ENCODE results near the gene PKHD1. TPM values are rescaled to one million over a fixed set of nuclear protein-coding genes. Genes with fewer than 3 reads are reported as not detected.

Gene PKHD1
- total and polyA plus RNA-seq, 2 donors (not counting 1 experiment from before 2014, with no cell fraction given), result not detected

DNA sequence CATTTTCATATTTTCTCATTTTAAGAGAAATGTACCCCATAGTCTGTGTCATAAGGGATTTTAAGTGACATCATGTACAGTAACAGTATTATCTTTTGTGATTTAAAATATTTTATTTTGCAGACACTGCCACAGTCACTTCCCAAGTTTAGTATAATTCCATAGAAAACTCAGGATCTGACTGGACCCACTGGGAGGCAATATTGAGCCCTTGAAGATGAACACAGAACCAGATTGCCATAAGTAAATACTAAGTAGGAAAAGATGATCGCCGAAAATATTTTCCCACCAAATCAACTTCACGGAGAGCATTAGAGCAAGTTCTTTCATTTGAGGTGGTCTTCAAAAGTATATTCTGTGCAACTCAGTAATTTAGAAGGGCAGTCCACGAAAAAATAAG is 17.6 kb upstream of the PKHD1 start:
- H3K79me2 ChIP-seq (ENCODE audit: control insufficient read depth, insufficient read depth, low read length), result no peaks in the 10 kb centered on the region
- H3K27ac ChIP-seq (ENCODE audit: low read length in 2 of 2), result no peak overlapping the region
- H3K27ac Mint-ChIP-seq, result no peak overlapping the region
- no CpG with 5 or more reads among the region's 4 CpGs for WGBS (ENCODE audit: insufficient coverage)
- TF ChIP-seq, protein P1, sequence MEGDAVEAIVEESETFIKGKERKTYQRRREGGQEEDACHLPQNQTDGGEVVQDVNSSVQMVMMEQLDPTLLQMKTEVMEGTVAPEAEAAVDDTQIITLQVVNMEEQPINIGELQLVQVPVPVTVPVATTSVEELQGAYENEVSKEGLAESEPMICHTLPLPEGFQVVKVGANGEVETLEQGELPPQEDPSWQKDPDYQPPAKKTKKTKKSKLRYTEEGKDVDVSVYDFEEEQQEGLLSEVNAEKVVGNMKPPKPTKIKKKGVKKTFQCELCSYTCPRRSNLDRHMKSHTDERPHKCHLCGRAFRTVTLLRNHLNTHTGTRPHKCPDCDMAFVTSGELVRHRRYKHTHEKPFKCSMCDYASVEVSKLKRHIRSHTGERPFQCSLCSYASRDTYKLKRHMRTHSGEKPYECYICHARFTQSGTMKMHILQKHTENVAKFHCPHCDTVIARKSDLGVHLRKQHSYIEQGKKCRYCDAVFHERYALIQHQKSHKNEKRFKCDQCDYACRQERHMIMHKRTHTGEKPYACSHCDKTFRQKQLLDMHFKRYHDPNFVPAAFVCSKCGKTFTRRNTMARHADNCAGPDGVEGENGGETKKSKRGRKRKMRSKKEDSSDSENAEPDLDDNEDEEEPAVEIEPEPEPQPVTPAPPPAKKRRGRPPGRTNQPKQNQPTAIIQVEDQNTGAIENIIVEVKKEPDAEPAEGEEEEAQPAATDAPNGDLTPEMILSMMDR (IDR thresholded peaks at IDR 0.05), result no peak
- no peak for TF ChIP-seq EZH2 (IDR thresholded peaks at IDR 0.05; ENCODE audit: borderline replicate concordance, insufficient read depth, low read depth, low read length, poor library complexity, severe bottlenecking)
- H3K4me1 Mint-ChIP-seq, result no peaks in the 10 kb centered on the region
- no peaks in the 10 kb centered on the region for H3K27me3 ChIP-seq (replicated peaks in 1 of 4; ENCODE audit: control extremely low read depth in 1 of 4, control insufficient read depth in 3 of 4, insufficient read depth in 4 of 4, low read length in 3 of 4)
- no peaks in the 10 kb centered on the region for H3K9me3 Mint-ChIP-seq (ENCODE audit: insufficient read depth)
- no peak overlapping the region for H3K4me2 ChIP-seq (replicated peaks; ENCODE audit: low read depth, low read length, poor library complexity, severe bottlenecking)
- no peak overlapping the region for H3K4me3 Mint-ChIP-seq
- H4K20me1 ChIP-seq (ENCODE audit: control insufficient read depth, insufficient read depth, low read length, poor library complexity, severe bottlenecking), result no peaks in the 10 kb centered on the region
- no peak overlapping the region for H3K9ac ChIP-seq (ENCODE audit: low read length)
- intact Hi-C loops (cut with micrococcal nuclease), result no loop called here
- H3K4me1 ChIP-seq (ENCODE audit: control insufficient read depth in 2 of 2, insufficient read depth in 2 of 2, low read length in 2 of 2), result no peaks in the 10 kb centered on the region
- POLR2A ChIA-PET, result no interaction called here
- no peaks in the 10 kb centered on the region for H3K9me3 ChIP-seq (ENCODE audit: control extremely low read depth in 1 of 3, control insufficient read depth in 2 of 3, insufficient read depth in 1 of 3, low read length in 2 of 3)
- no peak for ATAC-seq (ENCODE audit: low read depth)
- CTCF ChIA-PET, result no interaction called here
- H3K4me3 ChIP-seq (ENCODE audit: control extremely low read depth in 1 of 5, extremely low read depth in 1 of 5, insufficient read depth in 1 of 5, low read depth in 2 of 5, low read length in 4 of 5), result no peak overlapping the region
- no peak for DNase-seq
- no peak overlapping the region for H2AFZ ChIP-seq (ENCODE audit: insufficient read depth, low read depth, low read length, poor library complexity, severe bottlenecking)
- H3K36me3 ChIP-seq (replicated peaks in 1 of 2; ENCODE audit: control extremely low read depth in 1 of 2, control insufficient read depth in 1 of 2, extremely low read depth in 1 of 2, insufficient read depth in 2 of 2, low read length in 1 of 2), result no peaks in the 10 kb centered on the region
- peaks cover 11% of the 10 kb centered on the region for H3K27me3 Mint-ChIP-seq

DNA sequence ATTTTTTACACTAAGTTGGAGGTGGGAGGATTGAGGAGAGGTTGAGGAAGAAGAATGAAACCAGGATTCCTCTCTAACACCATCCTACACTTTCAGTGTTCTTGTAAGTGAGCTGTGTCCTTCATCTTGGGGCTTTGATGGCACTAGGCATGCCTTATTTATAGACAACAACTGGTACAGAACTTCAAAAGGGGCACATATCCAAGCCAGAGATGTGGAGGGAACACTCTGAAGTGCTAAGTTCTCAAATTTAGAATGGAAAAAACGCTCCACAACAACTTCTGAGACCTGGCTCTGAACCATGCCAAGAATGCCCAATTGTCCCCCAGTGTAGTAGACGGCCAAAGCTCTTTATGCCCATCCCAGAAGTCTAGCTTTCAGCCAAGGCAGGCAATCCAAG is 16.2 kb upstream of the PKHD1 start:
- CTCF ChIA-PET, result no interaction called here
- Histone ChIP-seq H3K4me3 (ENCODE audit: control extremely low read depth in 1 of 5, extremely low read depth in 1 of 5, insufficient read depth in 1 of 5, low read depth in 2 of 5, low read length in 4 of 5) (no peak overlapping the region), H3K36me3 (replicated peaks in 1 of 2; ENCODE audit: control extremely low read depth in 1 of 2, control insufficient read depth in 1 of 2, extremely low read depth in 1 of 2, insufficient read depth in 2 of 2, low read length in 1 of 2) (no peaks in the 10 kb centered on the region), H3K4me2 (replicated peaks; ENCODE audit: low read depth, low read length, poor library complexity, severe bottlenecking) (no peak overlapping the region), H3K79me2 (ENCODE audit: control insufficient read depth, insufficient read depth, low read length) (no peaks in the 10 kb centered on the region), H4K20me1 (ENCODE audit: control insufficient read depth, insufficient read depth, low read length, poor library complexity, severe bottlenecking) (no peaks in the 10 kb centered on the region), H3K9me3 (ENCODE audit: control extremely low read depth in 1 of 3, control insufficient read depth in 2 of 3, insufficient read depth in 1 of 3, low read length in 2 of 3) (no peaks in the 10 kb centered on the region), H3K27me3 (replicated peaks in 1 of 4; ENCODE audit: control extremely low read depth in 1 of 4, control insufficient read depth in 3 of 4, insufficient read depth in 4 of 4, low read length in 3 of 4) (no peaks in the 10 kb centered on the region), H3K27ac (ENCODE audit: low read length in 2 of 2) (no peak overlapping the region), H2AFZ (ENCODE audit: insufficient read depth, low read depth, low read length, poor library complexity, severe bottlenecking) (no peak overlapping the region), H3K4me1 (ENCODE audit: control insufficient read depth in 2 of 2, insufficient read depth in 2 of 2, low read length in 2 of 2) (no peaks in the 10 kb centered on the region), H3K9ac (ENCODE audit: low read length) (no peak overlapping the region)
- Mint-ChIP-seq H3K27me3 (peaks cover 17% of the 10 kb centered on the region), H3K4me3 (no peak overlapping the region), H3K4me1 (no peaks in the 10 kb centered on the region), H3K9me3 (ENCODE audit: insufficient read depth) (no peaks in the 10 kb centered on the region), H3K27ac (no peak overlapping the region)
- POLR2A ChIA-PET, result no interaction called here
- DNase-seq (no peak), ATAC-seq (ENCODE audit: low read depth) (no peak)
- 86% methylated on average over 1 of the region's 2 CpGs for WGBS (ENCODE audit: insufficient coverage)
- intact Hi-C loops (cut with micrococcal nuclease), result no loop called here
- TF ChIP-seq, protein P1 (IDR thresholded peaks at IDR 0.05), result no peak
- no peak for TF ChIP-seq EZH2 (IDR thresholded peaks at IDR 0.05; ENCODE audit: borderline replicate concordance, insufficient read depth, low read depth, low read length, poor library complexity, severe bottlenecking)

All from B cell (primary cell).